ENCODE measurements around the gene HHLA2. TPM values are rescaled to one million over a fixed set of nuclear protein-coding genes. Genes with fewer than 3 reads are reported as not detected.

The HHLA2 gene
- total RNA-seq, 1 donor from 2014 or later: not detected

DNA sequence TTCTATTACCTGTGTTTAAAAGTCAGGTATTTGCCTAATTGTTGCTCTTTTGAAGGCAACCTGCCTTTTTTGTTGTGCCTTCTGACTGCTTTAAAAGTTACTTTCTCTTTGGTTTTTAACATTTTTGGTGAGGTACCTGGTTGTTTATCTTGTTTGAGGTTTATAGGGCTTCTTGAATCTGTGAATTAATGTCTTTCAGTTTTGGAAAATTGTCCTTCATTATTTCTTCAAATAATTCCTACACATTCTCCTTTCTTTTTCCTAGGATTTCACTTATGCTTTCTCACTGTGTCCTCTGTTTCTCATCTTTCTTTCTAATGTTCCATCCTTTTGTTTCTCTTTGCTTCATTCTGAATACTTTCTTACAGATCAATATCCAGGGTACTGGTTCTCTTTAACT, 30.8 kb downstream of the HHLA2 start:
- DNase-seq (ENCODE audit: low read depth) (no peak), FAIRE-seq (no peak)
- TF ChIP-seq, protein P1, sequence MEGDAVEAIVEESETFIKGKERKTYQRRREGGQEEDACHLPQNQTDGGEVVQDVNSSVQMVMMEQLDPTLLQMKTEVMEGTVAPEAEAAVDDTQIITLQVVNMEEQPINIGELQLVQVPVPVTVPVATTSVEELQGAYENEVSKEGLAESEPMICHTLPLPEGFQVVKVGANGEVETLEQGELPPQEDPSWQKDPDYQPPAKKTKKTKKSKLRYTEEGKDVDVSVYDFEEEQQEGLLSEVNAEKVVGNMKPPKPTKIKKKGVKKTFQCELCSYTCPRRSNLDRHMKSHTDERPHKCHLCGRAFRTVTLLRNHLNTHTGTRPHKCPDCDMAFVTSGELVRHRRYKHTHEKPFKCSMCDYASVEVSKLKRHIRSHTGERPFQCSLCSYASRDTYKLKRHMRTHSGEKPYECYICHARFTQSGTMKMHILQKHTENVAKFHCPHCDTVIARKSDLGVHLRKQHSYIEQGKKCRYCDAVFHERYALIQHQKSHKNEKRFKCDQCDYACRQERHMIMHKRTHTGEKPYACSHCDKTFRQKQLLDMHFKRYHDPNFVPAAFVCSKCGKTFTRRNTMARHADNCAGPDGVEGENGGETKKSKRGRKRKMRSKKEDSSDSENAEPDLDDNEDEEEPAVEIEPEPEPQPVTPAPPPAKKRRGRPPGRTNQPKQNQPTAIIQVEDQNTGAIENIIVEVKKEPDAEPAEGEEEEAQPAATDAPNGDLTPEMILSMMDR (IDR thresholded peaks at IDR 0.05; ENCODE audit: insufficient read depth, low read length, severe bottlenecking): no peak
- H3K4me3 ChIP-seq (ENCODE audit: low read depth, low read length): no peak overlapping the region
- H3K27me3 ChIP-seq (ENCODE audit: control insufficient read depth, insufficient read depth, low read length): no peaks in the 10 kb centered on the region
- H3K36me3 ChIP-seq (ENCODE audit: control insufficient read depth, insufficient read depth, low read length): no peaks in the 10 kb centered on the region

DNA sequence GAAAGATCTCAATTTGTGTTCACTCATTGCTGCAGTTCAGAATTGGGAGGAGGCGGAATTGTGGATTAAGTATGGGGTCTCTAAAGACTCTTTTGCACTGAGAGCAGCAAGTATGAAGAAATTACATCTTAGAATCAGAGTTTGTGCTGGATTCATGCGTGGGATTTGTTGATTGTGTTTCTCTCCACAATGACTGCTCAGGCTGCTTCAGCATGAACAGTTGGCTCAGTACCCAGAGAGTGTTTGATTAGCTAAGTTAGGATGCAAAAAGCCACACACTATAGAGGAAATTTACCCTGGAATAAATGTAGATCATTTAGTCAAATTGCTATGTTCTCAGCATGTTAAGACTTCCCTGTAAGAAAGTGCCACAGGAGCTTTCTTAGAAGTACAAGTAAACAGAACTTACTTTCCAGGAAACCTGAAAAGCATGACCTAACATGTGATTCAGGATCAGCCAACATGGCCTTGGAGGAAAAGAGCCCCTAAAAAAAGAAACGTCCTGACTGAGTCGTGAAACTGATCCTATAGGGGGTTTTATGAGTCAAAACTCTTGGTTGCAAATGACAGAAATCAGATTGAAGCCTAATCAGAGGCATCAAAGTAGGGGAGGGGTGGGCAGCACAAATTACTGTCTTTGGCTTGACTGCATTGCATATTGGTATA, 32.6 kb downstream of the HHLA2 start:
- no peak for FAIRE-seq
- TF ChIP-seq, protein P1 (IDR thresholded peaks at IDR 0.05; ENCODE audit: insufficient read depth, low read length, severe bottlenecking): no peak
- no peaks in the 10 kb centered on the region for H3K36me3 ChIP-seq (ENCODE audit: control insufficient read depth, insufficient read depth, low read length)
- H3K4me3 ChIP-seq (ENCODE audit: low read depth, low read length): no peak overlapping the region
- DNase-seq (ENCODE audit: low read depth): peak; percentile 43
- H3K27me3 ChIP-seq (ENCODE audit: control insufficient read depth, insufficient read depth, low read length): no peaks in the 10 kb centered on the region

DNA sequence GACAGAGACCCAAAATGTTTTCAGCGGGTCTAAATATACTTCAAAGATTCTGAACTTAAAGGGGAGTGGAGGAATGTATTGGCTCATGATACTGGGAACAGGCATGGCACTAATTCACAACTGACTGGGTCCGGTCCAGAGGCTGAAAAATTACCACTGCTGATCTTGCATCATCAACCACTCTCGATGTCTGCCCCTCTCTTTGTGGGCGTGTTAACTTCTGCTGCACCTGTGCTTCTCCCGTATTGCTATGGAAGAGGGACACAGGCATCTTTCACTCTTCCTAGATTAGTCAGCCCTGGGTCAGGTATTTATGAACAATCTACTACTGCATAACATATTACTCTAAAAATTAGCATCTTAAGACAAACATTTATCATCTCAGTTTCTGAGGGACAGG, 33.2 kb downstream of the HHLA2 start:
- DNase-seq (ENCODE audit: low read depth) (no peak), FAIRE-seq (no peak)
- no peaks in the 10 kb centered on the region for H3K27me3 ChIP-seq (ENCODE audit: control insufficient read depth, insufficient read depth, low read length)
- TF ChIP-seq, protein P1 (IDR thresholded peaks at IDR 0.05; ENCODE audit: insufficient read depth, low read length, severe bottlenecking): no peak
- no peaks in the 10 kb centered on the region for H3K36me3 ChIP-seq (ENCODE audit: control insufficient read depth, insufficient read depth, low read length)
- no peak overlapping the region for H3K4me3 ChIP-seq (ENCODE audit: low read depth, low read length)

DNA sequence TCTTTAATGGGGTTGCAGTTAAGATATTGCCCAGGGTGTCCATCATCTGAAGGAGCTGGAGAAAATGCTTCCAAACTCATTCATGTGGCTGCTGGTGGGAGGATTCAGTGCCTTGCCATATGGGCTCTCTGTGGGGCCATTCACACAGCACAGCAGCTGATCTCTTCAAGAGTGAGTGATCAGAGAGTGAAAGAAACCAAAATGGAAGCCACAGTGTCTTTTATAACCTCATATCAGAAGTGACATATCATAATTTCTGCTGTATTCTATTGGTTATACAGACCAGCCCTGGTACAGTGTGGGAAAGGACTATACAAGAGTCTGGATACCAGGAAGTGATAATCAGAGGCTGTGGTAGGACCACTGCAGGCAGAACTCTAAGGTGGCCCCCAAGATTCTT, 33.6 kb downstream of the HHLA2 start:
- no peak for FAIRE-seq
- H3K27me3 ChIP-seq (ENCODE audit: control insufficient read depth, insufficient read depth, low read length): no peaks in the 10 kb centered on the region

DNA sequence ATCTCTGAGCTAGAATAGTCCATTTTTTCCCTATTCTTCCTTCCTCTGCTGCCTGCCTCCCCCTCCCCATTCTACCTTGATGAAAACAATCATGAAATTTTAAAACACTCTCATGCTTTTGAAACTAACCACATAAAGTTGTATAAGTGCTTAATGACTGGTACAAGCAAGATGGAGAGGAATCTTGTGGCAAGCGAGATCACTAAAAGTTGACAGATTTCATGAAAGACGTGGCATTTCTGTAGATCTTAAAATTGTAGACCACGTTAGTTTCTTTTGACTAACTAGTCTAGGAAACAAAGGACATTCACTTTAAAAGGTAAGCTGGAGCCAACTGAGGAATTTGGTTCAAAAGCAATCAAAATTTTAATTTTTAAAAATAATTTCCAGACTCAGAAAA, 35.4 kb downstream of the HHLA2 start:
- no peak for DNase-seq (ENCODE audit: low read depth)

More for the DNA sequence above, 33.6 kb downstream of the HHLA2 start:
- Histone ChIP-seq H3K4me3 (ENCODE audit: low read depth, low read length) (no peak overlapping the region), H3K36me3 (ENCODE audit: control insufficient read depth, insufficient read depth, low read length) (no peaks in the 10 kb centered on the region)
- TF ChIP-seq, protein P1 (IDR thresholded peaks at IDR 0.05; ENCODE audit: insufficient read depth, low read length, severe bottlenecking): no peak
- DNase-seq (ENCODE audit: low read depth): no peak

More for the DNA sequence above, 35.4 kb downstream of the HHLA2 start:
- Histone ChIP-seq H3K36me3 (ENCODE audit: control insufficient read depth, insufficient read depth, low read length) (no peaks in the 10 kb centered on the region), H3K4me3 (ENCODE audit: low read depth, low read length) (no peak overlapping the region), H3K27me3 (ENCODE audit: control insufficient read depth, insufficient read depth, low read length) (no peaks in the 10 kb centered on the region)
- TF ChIP-seq, protein P1 (IDR thresholded peaks at IDR 0.05; ENCODE audit: insufficient read depth, low read length, severe bottlenecking): no peak
- FAIRE-seq: no peak

Measured in bronchial epithelial cell (primary cell).